GM13977 (cell line): Measurements from ENCODE around the gene ZFPL1.

Source experiments
- DNase-seq: peaks from one replicate; pipeline ENCODE4 v3.0.0; 2012; ENCODE audit warnings: low spot score
- CTCF ChIP-seq: IDR thresholded peaks from 2 replicates; pipeline ENCODE4 v1.5.1; 2012; ENCODE audit warnings: mild to moderate bottlenecking, control low read depth; ENCODE audit not compliant: insufficient read depth; ENCODE audit errors: extremely low read depth, missing control alignments
- in situ Hi-C: fragments of 300-500 bp; cut with MboI; formaldehyde crosslinking; loops from one replicate; pipeline ENCODE4 v1.12.0; 2022; ENCODE audit warnings: low sequenced_read_pairs, low pct_unique_long_range_greater_than_20kb, mixed read lengths, inconsistent platforms; ENCODE audit not compliant: unreplicated experiment

Gene ZFPL1

GRCh38 chr11:65083834-65084597 is at the start of gene ZFPL1, which contains the start of gene CDCA5:
ZFPL1 (plus strand) TSS chr11:65084222; CDS start chr11:65084699, 477 bp downstream.
CDCA5 (minus strand) TSS chr11:65084040; CDS start chr11:65083978, 62 bp downstream.
- peak; percentile 99 for DNase-seq
- TF ChIP-seq CTCF: no peak
- in situ Hi-C loops: no loop called here

GRCh38 chr11:65034423-65034822 is 49.6 kb upstream of the ZFPL1 start:
- no peak for TF ChIP-seq CTCF
- in situ Hi-C loops: no loop called here
- no peak for DNase-seq

- no peak for TF ChIP-seq CTCF
- in situ Hi-C loops: no loop called here
- DNase-seq: no peak
Measured at GRCh38 chr11:65035579-65035978, 48.4 kb upstream of the ZFPL1 start.

- DNase-seq: no peak
- in situ Hi-C loops: no loop called here
- TF ChIP-seq CTCF: no peak
Measured at GRCh38 chr11:65036931-65037330, 47.1 kb upstream of the ZFPL1 start.

- in situ Hi-C loops: no loop called here
- no peak for TF ChIP-seq CTCF
- DNase-seq: no peak
Measured at GRCh38 chr11:65040520-65040846, 43.5 kb upstream of the ZFPL1 start.

GRCh38 chr11:65040847-65041622 is 43.0 kb upstream of the ZFPL1 start, which contains the start of gene SAC3D1:
SAC3D1 (plus strand) TSS chr11:65041210; CDS start chr11:65041293, 83 bp downstream.
- in situ Hi-C loops: no loop called here
- no peak for TF ChIP-seq CTCF
- DNase-seq: peak; percentile 97
